K562 (cell line): Measurements from ENCODE around the gene TSPOAP1. TPM values are rescaled to one million over a fixed set of nuclear protein-coding genes. Genes with fewer than 3 reads are reported as not detected.
A peak's percentile ranks its signal among the peaks of the same experiment; 100 is the strongest.

ENCODE experiments used
- ATAC-seq: fragments of 200-7000 bp; cut with Tn5 transposase; 3 replicates; pipeline ENCODE4 v1.9.1; 2020; ENCODE audit warnings: moderate library complexity
- BruUV-seq: library from RNA; stranded (reverse); fragments of 400-500 nt; replicated peaks from 2 replicates; lab custom pipeline; 2021; lab: Mats Ljungman, UMichigan
- CTCF ChIA-PET: fragments of 300-600 bp; formaldehyde crosslinking; extraction: SDS; loops from one replicate; lab custom pipeline; 2021; ENCODE audit warnings: low intra/inter-chr PET ratio; lab: Yijun Ruan, JAX
- POLR2A ChIA-PET: fragments of 300-600, 350-650 bp; sonication (Branson Sonifier 250); formaldehyde crosslinking; extraction: SDS; loops from one replicate; lab custom pipeline; 2021; ENCODE audit warnings: antibody characterized with exemption, inconsistent platforms; lab: Yijun Ruan, JAX
- DNase-seq, 4 experiments: peaks; one replicate each; pipeline versions ENCODE4 v3.0.0 to v3.0.0-alpha.2; 2011 to 2018; ENCODE audit warnings: low spot score in 3 of 4, mixed read lengths in 3 of 4; ENCODE audit errors: extremely low read depth in 1 of 4
- FAIRE-seq: peaks from 2 replicates; lab custom pipeline; 2011; peaks lifted over from hg19 to GRCh38; lab: Jason Lieb, UNC
- H2AFZ ChIP-seq: 2 replicates; pipeline ENCODE4 v1.6.0; 2011; ENCODE audit warnings: low read depth, low read length, control low read depth, inconsistent platforms
- H3K27ac ChIP-seq: fragments of 200-600 bp; 3 replicates; pipeline ENCODE4 v1.8.0; 2011; ENCODE audit warnings: low read depth, mild to moderate bottlenecking, control low read depth, inconsistent platforms, low read length, moderate library complexity, mixed read lengths; ENCODE audit errors: extremely low read depth
- H3K27me3 ChIP-seq, 2 experiments: fragments of 300-600 bp in 1 of 2; 2 replicates in 1 of 2; 3 replicates in 1 of 2; pipeline versions ENCODE4 v1.6.0 to v1.8.0; 2011; ENCODE audit warnings: inconsistent platforms in 2 of 2, low read length in 2 of 2, mild to moderate bottlenecking in 1 of 2, mixed read lengths in 1 of 2, moderate library complexity in 1 of 2; ENCODE audit not compliant: control insufficient read depth in 2 of 2, insufficient read depth in 2 of 2
- H3K36me3 ChIP-seq: fragments of 300-600 bp; 3 replicates; pipeline ENCODE4 v1.8.0; 2011; ENCODE audit warnings: mild to moderate bottlenecking, low read length, inconsistent platforms; ENCODE audit not compliant: control insufficient read depth, insufficient read depth
- H3K4me1 ChIP-seq, 2 experiments: fragments of 200-600 bp in 1 of 2; replicated peaks in 1 of 2; 2 replicates in 1 of 2; 3 replicates in 1 of 2; pipeline versions ENCODE4 v1.5.1 to v1.8.0; 2011; ENCODE audit warnings: inconsistent platforms in 2 of 2, low read length in 2 of 2, mild to moderate bottlenecking in 1 of 2, mixed read lengths in 1 of 2, moderate library complexity in 1 of 2; ENCODE audit not compliant: control insufficient read depth in 2 of 2, insufficient read depth in 2 of 2
- H3K4me2 ChIP-seq: 2 replicates; pipeline ENCODE4 v1.6.1; 2011; ENCODE audit warnings: low read length, control low read depth, inconsistent platforms, mixed read lengths; ENCODE audit not compliant: insufficient read depth
- H3K4me3 ChIP-seq: fragments of 200-600 bp; sonication (generic), shearing (Covaris generic); 2 replicates; pipeline ENCODE4 v1.5.1; 2016; ENCODE audit warnings: control low read depth, inconsistent platforms
- H3K79me2 ChIP-seq: fragments of 200-600 bp; 3 replicates; pipeline ENCODE4 v1.8.0; 2011; ENCODE audit warnings: low read length, inconsistent platforms; ENCODE audit not compliant: control insufficient read depth, insufficient read depth
- H3K9ac ChIP-seq, 2 experiments: 2 replicates each; pipeline versions ENCODE4 v1.6.0 to v1.6.1; 2011; ENCODE audit warnings: low read depth in 2 of 2, low read length in 2 of 2, control low read depth in 1 of 2, inconsistent platforms in 1 of 2, mild to moderate bottlenecking in 1 of 2, mixed read lengths in 1 of 2; ENCODE audit not compliant: insufficient read depth in 1 of 2
- H3K9me1 ChIP-seq: one replicate; pipeline ENCODE4 v1.6.0; 2011; ENCODE audit warnings: inconsistent platforms, mild to moderate bottlenecking, low read length, moderate library complexity; ENCODE audit not compliant: control insufficient read depth, insufficient read depth
- H3K9me3 ChIP-seq: replicated peaks from 2 replicates; pipeline ENCODE4 v1.5.1; 2011; ENCODE audit warnings: low read depth, low read length, inconsistent platforms; ENCODE audit not compliant: control insufficient read depth, insufficient read depth
- H4K20me1 ChIP-seq: replicated peaks from 2 replicates; pipeline ENCODE4 v1.6.1; 2011; ENCODE audit warnings: low read length, inconsistent platforms, mixed read lengths; ENCODE audit not compliant: control insufficient read depth, insufficient read depth
- BRF1 ChIP-seq: IDR thresholded peaks from 3 replicates; pipeline ENCODE4 v1.6.1; 2011; ENCODE audit warnings: borderline replicate concordance, mild to moderate bottlenecking; ENCODE audit not compliant: insufficient read length; ENCODE audit errors: extremely low read depth
- CREB3L1 ChIP-seq: fragments of 450-650 bp; IDR thresholded peaks from 2 replicates; pipeline ENCODE4 v1.6.1; 2014; ENCODE audit warnings: low read depth, mild to moderate bottlenecking, moderate library complexity, borderline replicate concordance
- ETV1 ChIP-seq: fragments of 450-650 bp; conservative IDR thresholded peaks from 2 replicates; pipeline ENCODE4 v1.6.1; 2016; ENCODE audit warnings: missing genetic modification characterization, control low read depth, low read depth, missing compliant biosample characterization
- IRF1 ChIP-seq: sonication (generic); formaldehyde crosslinking; IDR thresholded peaks from 2 replicates; pipeline ENCODE4 v1.8.0; 2022; ENCODE audit warnings: missing genetic modification reagents, mild to moderate bottlenecking, borderline replicate concordance
- MNT ChIP-seq, 2 experiments: fragments of 450-650 bp; conservative IDR thresholded peaks; 2 replicates each; pipeline ENCODE4 v1.6.1; 2017; ENCODE audit warnings: mild to moderate bottlenecking in 2 of 2, moderate library complexity in 2 of 2
- SIN3A ChIP-seq, 2 experiments: fragments of 150-350 bp in 1 of 2; IDR thresholded peaks; 2 replicates each; pipeline ENCODE4 v1.6.1; 2011 to 2016; ENCODE audit warnings: borderline replicate concordance in 2 of 2, low read depth in 2 of 2, low read length in 2 of 2, mild to moderate bottlenecking in 2 of 2, moderate library complexity in 2 of 2; ENCODE audit not compliant: control insufficient read depth in 1 of 2
- ZBTB33 ChIP-seq: sonication (generic); formaldehyde crosslinking; IDR thresholded peaks from 2 replicates; pipeline ENCODE4 v1.8.1; 2023; ENCODE audit warnings: mild to moderate bottlenecking, missing genetic modification reagents
- ZNF311 ChIP-seq: fragments of 250-450 bp; sonication (Bioruptor Pico); IDR thresholded peaks from 2 replicates; pipeline ENCODE4 v1.4.0; 2020; ENCODE audit warnings: mild to moderate bottlenecking, moderate library complexity
- WGBS: fragments of 100-300 bp; shearing (Covaris generic); methylation state at CpG from one replicate; pipeline ENCODE4 v1.1.6; 2016; ENCODE audit warnings: low coverage, mixed read lengths; ENCODE audit not compliant: insufficient coverage; ENCODE audit errors: missing lambda C conversion rate; 5-methylcytosine and 5-hydroxymethylcytosine counted together
- in situ Hi-C: fragments of 300-500 bp; cut with MboI; formaldehyde crosslinking; loops from 4 replicates; pipeline ENCODE4 v1.15.0; 2018; ENCODE audit warnings: inconsistent platforms, mixed read lengths
- intact Hi-C: fragments of 100-400 bp; cut with micrococcal nuclease; formaldehyde crosslinking; loops from 2 replicates; pipeline ENCODE4 v1.14.2; 2022
- polyA plus RNA-seq, 8 experiments: library from polyadenylated mRNA; depleted of rRNA in 4 of 8; stranded (reverse) in 5 of 8; unstranded in 3 of 8; fragments of >200 nt; fragmentation: Nextera tagmentation in 2 of 8; fragmentation: Illumina TruSeq in 1 of 8; extraction: Ambion mirVana in 2 of 8; extraction: Trizol in 1 of 8; gene quantifications; 2 replicates each; pipeline versions ENCODE4 v1.2.1 to v1.2.3, GENCODE V29; 2011 to 2014; ENCODE audit warnings: inconsistent platforms in 1 of 8, missing spikeins in 1 of 8
- total RNA-seq, 7 experiments: library from RNA; depleted of rRNA in 6 of 7; stranded (reverse); fragments of >200 nt in 6 of 7; fragmentation: Illumina TruSeq in 2 of 7; extraction: Trizol in 2 of 7; gene quantifications; 2 replicates each; pipeline versions ENCODE4 v1.2.1 to v1.2.3, GENCODE V29; 2011 to 2021; ENCODE audit warnings: low replicate concordance in 1 of 7

The TSPOAP1 gene
- total and polyA plus RNA-seq, 9 of the 15 experiments (the other 6 are each of a cell fraction or from before 2014, with no cell fraction given) = 0.87 to 3.9 (median 1.8) TPM; not detected in 2

GRCh38 chr17:58339755-58340404 lies 11.3 kb upstream of the TSPOAP1 start:
- WGBS = 10% methylated on average over 6 of the region's 6 CpGs
- ChIA-PET CTCF (no interaction called here), POLR2A (interaction anchor here (0.8 to 10.4 kb wide), 8 partner anchors 7 to 78 kb away, joined by 3 to 257 read pairs (median 4); partner anchors contain the start of genes RNF43 and SUPT4H1)
- Histone ChIP-seq H3K4me2 (peak overlapping the region; percentile 90), H4K20me1 (no peaks in the 10 kb centered on the region; the same call in 1 of the 2 replicates), H3K4me1 (peaks cover 47 to 52% of the 10 kb centered on the region in 2 experiments), H3K27ac (peak overlapping the region; percentile 99), H3K9me1 (no peaks in the 10 kb centered on the region), H3K4me3 (peak overlapping the region; percentile 91), H3K9me3 (no peaks in the 10 kb centered on the region), H3K9ac (peak overlapping the region; percentile 96 to 100), H3K36me3 (peaks cover 29% of the 10 kb centered on the region; the same call in 2 of the 3 replicates), H3K79me2 (peaks cover 71% of the 10 kb centered on the region), H2AFZ (peak overlapping the region; percentile 41), H3K27me3 (no peaks in the 10 kb centered on the region)
- no peak for DNase-seq
- intact Hi-C loops (loop anchor here (10.0 kb wide), 1 partner anchor 295 kb away; no protein-coding TSS in a partner anchor), in situ Hi-C loops (loop anchor here (5.0 kb wide), 1 partner anchor 77 kb away; the partner anchor contains the start of gene RNF43)
- ATAC-seq = no peak
- FAIRE-seq = peak; percentile 76
- BruUV-seq = no TSS peak
- TF ChIP-seq BRF1 (no peak), ZNF311 (CRISPR knock-in tag) (peak; percentile 24; the same call in 1 of the 2 replicates), SIN3A (IDR thresholded peaks at IDR 0.05; ENCODE audit: borderline replicate concordance in 2 of 2, control insufficient read depth in 1 of 2, low read depth in 2 of 2, low read length in 2 of 2) (no peak), ZBTB33 (no peak), MNT (conservative IDR thresholded peaks at IDR 0.05) (peak; percentile 21 to 45; a peak in 2 of 4 replicates), IRF1 (CRISPR knock-in tag) (no peak), CREB3L1 (no peak), ETV1 (tag) (no peak)
